IPS DF 6.9 (cell line): ENCODE data around the gene ITGB4.

Experiments
- DNase-seq: peaks from one replicate; pipeline ENCODE4 v3.0.0-alpha.2; 2013; ENCODE audit warnings: low read depth, low spot score
- H3K27ac ChIP-seq: one replicate; pipeline ENCODE4 v1.5.1; 2013; ENCODE audit warnings: low read length, control low read depth
- H3K27me3 ChIP-seq: 2 replicates; pipeline ENCODE4 v1.6.1; 2013; ENCODE audit warnings: mild to moderate bottlenecking, low read length; ENCODE audit not compliant: control insufficient read depth, insufficient read depth
- H3K36me3 ChIP-seq: 2 replicates; pipeline ENCODE4 v1.6.1; 2013; ENCODE audit warnings: low read length; ENCODE audit not compliant: control insufficient read depth, insufficient read depth
- H3K4me1 ChIP-seq: 2 replicates; pipeline ENCODE4 v1.6.1; 2013; ENCODE audit warnings: low read length; ENCODE audit not compliant: control insufficient read depth, insufficient read depth
- H3K4me3 ChIP-seq: 2 replicates; pipeline ENCODE4 v1.5.1; 2013; ENCODE audit warnings: mild to moderate bottlenecking, low read length
- H3K9me3 ChIP-seq: 2 replicates; pipeline ENCODE4 v1.6.1; 2013; ENCODE audit warnings: low read length, inconsistent platforms; ENCODE audit not compliant: control insufficient read depth, insufficient read depth
- WGBS: extraction: QIAGEN DNeasy Blood & Tissue Kit; methylation state at CpG from one replicate; pipeline ENCODE4 v1.1.7; 2013; ENCODE audit warnings: mixed read lengths, missing lambda C conversion rate; ENCODE audit not compliant: insufficient read length, insufficient coverage; 5-methylcytosine and 5-hydroxymethylcytosine counted together

Gene ITGB4

GRCh38 chr17:75685499-75685898 is 35.8 kb upstream of the ITGB4 start:
- Histone ChIP-seq H3K36me3 (no peaks in the 10 kb centered on the region; the same call in 1 of the 2 replicates), H3K27me3 (no peaks in the 10 kb centered on the region), H3K4me1 (no peaks in the 10 kb centered on the region), H3K27ac (no peak overlapping the region), H3K4me3 (no peak overlapping the region), H3K9me3 (no peaks in the 10 kb centered on the region)
- DNase-seq = no peak
- WGBS = no CpG with 5 or more reads among the region's 3 CpGs

- Histone ChIP-seq H3K36me3 (no peaks in the 10 kb centered on the region; the same call in none of the 2 replicates), H3K4me1 (no peaks in the 10 kb centered on the region)
Measured at GRCh38 chr17:75688209-75688825, 32.9 kb upstream of the ITGB4 start.

GRCh38 chr17:75689441-75689873 is 31.8 kb upstream of the ITGB4 start:
- no CpG with 5 or more reads among the region's 6 CpGs for WGBS
- DNase-seq = no peak
- H3K27ac ChIP-seq = no peak overlapping the region
- no peak overlapping the region for H3K4me3 ChIP-seq
- H3K4me1 ChIP-seq = no peaks in the 10 kb centered on the region
- H3K27me3 ChIP-seq = no peaks in the 10 kb centered on the region
- H3K9me3 ChIP-seq = no peaks in the 10 kb centered on the region
- H3K36me3 ChIP-seq = no peaks in the 10 kb centered on the region; the same call in none of the 2 replicates

More at GRCh38 chr17:75688209-75688825, 32.9 kb upstream of the ITGB4 start:
- Histone ChIP-seq H3K9me3 (no peaks in the 10 kb centered on the region), H3K4me3 (no peak overlapping the region), H3K27me3 (no peaks in the 10 kb centered on the region), H3K27ac (no peak overlapping the region)
- no CpG with 5 or more reads among the region's 11 CpGs for WGBS
- DNase-seq = no peak

- Histone ChIP-seq H3K27ac (no peak overlapping the region), H3K4me3 (no peak overlapping the region), H3K36me3 (peaks cover 10% of the 10 kb centered on the region), H3K9me3 (no peaks in the 10 kb centered on the region), H3K4me1 (no peaks in the 10 kb centered on the region), H3K27me3 (no peaks in the 10 kb centered on the region)
- WGBS = no CpG with 5 or more reads among the region's 5 CpGs
- no peak for DNase-seq
Measured at GRCh38 chr17:75691371-75691791, 29.9 kb upstream of the ITGB4 start.

- no peaks in the 10 kb centered on the region for H3K9me3 ChIP-seq
- no peak for DNase-seq
- peaks cover 10% of the 10 kb centered on the region for H3K36me3 ChIP-seq
- no peak overlapping the region for H3K27ac ChIP-seq
- no peak overlapping the region for H3K4me3 ChIP-seq
- no CpG with 5 or more reads among the region's 14 CpGs for WGBS
- H3K27me3 ChIP-seq = no peaks in the 10 kb centered on the region
- no peaks in the 10 kb centered on the region for H3K4me1 ChIP-seq
Measured at GRCh38 chr17:75691801-75692626, 29.2 kb upstream of the ITGB4 start.

GRCh38 chr17:75692976-75693375 is 28.3 kb upstream of the ITGB4 start:
- no peaks in the 10 kb centered on the region for H3K4me1 ChIP-seq
- H3K4me3 ChIP-seq = no peak overlapping the region
- no peak overlapping the region for H3K27ac ChIP-seq
- DNase-seq = no peak
- no CpG with 5 or more reads among the region's 13 CpGs for WGBS
- H3K36me3 ChIP-seq = peaks cover 10% of the 10 kb centered on the region
- H3K27me3 ChIP-seq = no peaks in the 10 kb centered on the region
- no peaks in the 10 kb centered on the region for H3K9me3 ChIP-seq

- peak; percentile 5 for DNase-seq
- Histone ChIP-seq H3K4me1 (no peaks in the 10 kb centered on the region), H3K4me3 (no peak overlapping the region)
Measured at GRCh38 chr17:75693500-75694481, 27.5 kb upstream of the ITGB4 start.

GRCh38 chr17:75694536-75694935 is 26.7 kb upstream of the ITGB4 start:
- H3K4me1 ChIP-seq = no peaks in the 10 kb centered on the region

More at GRCh38 chr17:75693500-75694481, 27.5 kb upstream of the ITGB4 start:
- no CpG with 5 or more reads among the region's 19 CpGs for WGBS
- Histone ChIP-seq H3K36me3 (peaks cover 10% of the 10 kb centered on the region), H3K27me3 (no peaks in the 10 kb centered on the region), H3K9me3 (no peaks in the 10 kb centered on the region), H3K27ac (no peak overlapping the region)

GRCh38 chr17:75695141-75695829 is 26.0 kb upstream of the ITGB4 start:
- peaks cover 14% of the 10 kb centered on the region for H3K36me3 ChIP-seq
- no peaks in the 10 kb centered on the region for H3K9me3 ChIP-seq
- H3K27ac ChIP-seq = no peak overlapping the region
- no peak for DNase-seq
- WGBS = no CpG with 5 or more reads among the region's 7 CpGs
- no peaks in the 10 kb centered on the region for H3K27me3 ChIP-seq
- no peak overlapping the region for H3K4me3 ChIP-seq
- no peaks in the 10 kb centered on the region for H3K4me1 ChIP-seq

More at GRCh38 chr17:75694536-75694935, 26.7 kb upstream of the ITGB4 start:
- Histone ChIP-seq H3K9me3 (no peaks in the 10 kb centered on the region), H3K27me3 (no peaks in the 10 kb centered on the region), H3K4me3 (no peak overlapping the region), H3K36me3 (peaks cover 10% of the 10 kb centered on the region), H3K27ac (no peak overlapping the region)
- no CpG with 5 or more reads among the region's 14 CpGs for WGBS
- no peak for DNase-seq
